ENCODE measurements around the gene CCDC92.

Gene CCDC92

GRCh38 chr12:123944696-123945095 is 27.9 kb downstream of the CCDC92 start:
- no peak for TF ChIP-seq ZNF274 (IDR thresholded peaks at IDR 0.05; ENCODE audit: low read depth, low read length)
- H3K4me3 ChIP-seq (ENCODE audit: low read length), result no peak overlapping the region

- no peak for TF ChIP-seq ZNF274 (IDR thresholded peaks at IDR 0.05; ENCODE audit: low read depth, low read length)
Measured at GRCh38 chr12:123943816-123944215, 28.8 kb downstream of the CCDC92 start.

DNA sequence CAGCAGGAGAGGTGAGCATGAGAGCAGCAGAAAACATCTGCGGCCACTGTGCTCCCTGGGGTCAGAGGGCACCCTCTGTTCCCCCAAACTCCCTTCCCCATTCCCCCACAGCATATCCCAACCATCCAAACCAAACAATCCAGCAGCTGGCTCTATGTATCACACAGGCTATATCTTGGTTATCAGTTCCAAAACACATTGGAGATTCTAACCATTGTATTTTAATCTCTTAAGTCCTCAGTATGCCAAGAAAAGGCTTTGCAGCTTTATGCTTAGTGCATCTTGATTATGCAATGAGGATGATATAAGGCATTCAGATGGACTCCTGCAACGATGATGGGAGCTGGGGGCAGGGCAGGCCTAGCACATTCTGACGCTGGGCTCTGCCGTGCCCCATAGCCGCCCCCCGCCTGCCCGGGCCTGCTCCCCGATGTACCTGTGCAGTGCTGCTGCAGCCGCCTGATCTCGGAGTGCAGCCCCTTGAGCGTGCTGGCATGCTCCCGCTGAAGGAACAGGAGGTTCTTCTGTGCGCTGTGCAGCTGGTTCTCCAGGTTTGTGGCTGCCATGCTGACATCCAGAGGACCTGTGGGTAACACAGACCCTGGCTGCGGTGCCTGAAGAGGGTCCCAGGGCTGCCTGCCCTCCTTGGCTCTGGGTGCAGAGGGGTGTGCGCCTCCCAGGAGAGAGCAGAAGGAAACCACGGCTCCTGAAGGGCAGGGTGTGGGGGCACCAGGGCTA is 29.6 kb downstream of the CCDC92 start:
- no peak for TF ChIP-seq ZNF274 (IDR thresholded peaks at IDR 0.05; ENCODE audit: low read depth, low read length)
- H3K4me3 ChIP-seq (ENCODE audit: low read length), result no peak overlapping the region

More at GRCh38 chr12:123943816-123944215, 28.8 kb downstream of the CCDC92 start:
- H3K4me3 ChIP-seq (ENCODE audit: low read length), result no peak overlapping the region

GRCh38 chr12:123942238-123942653 is 30.4 kb downstream of the CCDC92 start:
- no peak overlapping the region for H3K4me3 ChIP-seq (ENCODE audit: low read length)
- no peak for TF ChIP-seq ZNF274 (IDR thresholded peaks at IDR 0.05; ENCODE audit: low read depth, low read length)

- no peak overlapping the region for H3K4me3 ChIP-seq (ENCODE audit: low read length)
- no peak for TF ChIP-seq ZNF274 (IDR thresholded peaks at IDR 0.05; ENCODE audit: low read depth, low read length)
Measured at GRCh38 chr12:123941624-123942237, 30.9 kb downstream of the CCDC92 start.

DNA sequence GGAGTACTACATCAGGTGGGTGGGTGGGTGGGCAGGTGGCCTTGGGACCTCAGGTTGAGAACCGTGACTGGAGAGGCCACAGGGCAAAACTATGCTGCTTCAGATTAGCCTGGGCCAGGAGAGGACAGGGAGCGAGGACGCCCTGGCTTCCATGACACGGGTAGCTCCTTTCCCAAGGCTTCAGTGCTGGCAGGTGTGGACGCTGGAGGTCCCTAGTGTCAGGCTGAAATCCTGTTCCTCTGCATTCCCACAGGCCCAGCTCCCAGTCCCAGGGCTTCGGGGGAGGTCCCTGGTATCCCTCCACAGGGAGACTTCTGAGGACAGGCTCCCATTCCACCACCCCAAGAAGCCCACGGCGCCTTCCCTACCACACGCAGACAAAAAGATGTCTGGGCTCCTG is 31.6 kb downstream of the CCDC92 start:
- H3K4me3 ChIP-seq (ENCODE audit: low read length), result no peak overlapping the region
- TF ChIP-seq ZNF274 (IDR thresholded peaks at IDR 0.05; ENCODE audit: low read depth, low read length), result no peak

GRCh38 chr12:123940627-123940966 is 32.0 kb downstream of the CCDC92 start:
- TF ChIP-seq ZNF274 (IDR thresholded peaks at IDR 0.05; ENCODE audit: low read depth, low read length), result no peak
- H3K4me3 ChIP-seq (ENCODE audit: low read length), result no peak overlapping the region

DNA sequence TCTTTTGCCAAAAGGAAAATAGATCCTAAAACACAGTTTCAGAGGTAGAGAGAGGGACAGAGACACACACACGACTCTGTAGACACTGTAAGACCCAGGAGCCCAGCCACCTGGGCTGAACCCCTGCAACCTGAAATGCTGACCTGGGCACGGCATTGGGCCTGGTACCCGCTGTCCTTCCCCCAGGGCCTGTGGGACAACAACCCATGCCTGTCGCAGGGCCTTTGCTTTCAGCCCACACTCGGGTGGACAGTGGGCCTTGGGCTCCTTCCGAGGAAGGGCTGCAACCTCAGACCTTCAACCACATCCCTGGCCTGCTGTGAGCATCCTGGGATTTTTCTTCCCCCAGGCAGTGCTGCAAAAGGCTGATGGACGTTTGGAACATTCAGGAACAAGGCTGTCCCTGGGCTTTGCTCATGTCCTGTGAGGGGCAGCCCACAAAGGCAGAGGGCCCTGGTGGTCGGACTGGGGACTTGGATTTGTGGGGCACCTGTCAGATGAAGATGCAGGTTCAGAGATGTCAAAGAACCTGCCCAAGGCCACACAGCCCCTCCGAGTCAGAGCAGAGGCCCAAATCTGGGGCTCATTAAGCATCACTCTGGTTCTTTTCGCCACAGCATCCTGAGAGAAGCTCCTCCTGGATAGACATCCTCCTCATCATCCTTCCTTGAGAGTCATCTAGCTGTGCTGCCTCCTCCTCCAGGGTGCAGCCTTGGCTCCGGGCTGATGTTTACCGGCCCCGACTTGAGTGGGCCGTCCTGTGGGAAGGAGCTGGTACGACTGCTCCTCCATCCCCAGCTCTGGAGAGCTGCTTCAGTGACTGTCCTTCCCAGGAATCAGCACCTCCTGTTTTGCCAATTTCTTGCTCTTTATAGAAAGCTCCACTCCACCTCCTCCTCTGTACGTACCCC is 32.7 kb downstream of the CCDC92 start:
- TF ChIP-seq ZNF274 (IDR thresholded peaks at IDR 0.05; ENCODE audit: low read depth, low read length), result no peak
- no peak overlapping the region for H3K4me3 ChIP-seq (ENCODE audit: low read length)

DNA sequence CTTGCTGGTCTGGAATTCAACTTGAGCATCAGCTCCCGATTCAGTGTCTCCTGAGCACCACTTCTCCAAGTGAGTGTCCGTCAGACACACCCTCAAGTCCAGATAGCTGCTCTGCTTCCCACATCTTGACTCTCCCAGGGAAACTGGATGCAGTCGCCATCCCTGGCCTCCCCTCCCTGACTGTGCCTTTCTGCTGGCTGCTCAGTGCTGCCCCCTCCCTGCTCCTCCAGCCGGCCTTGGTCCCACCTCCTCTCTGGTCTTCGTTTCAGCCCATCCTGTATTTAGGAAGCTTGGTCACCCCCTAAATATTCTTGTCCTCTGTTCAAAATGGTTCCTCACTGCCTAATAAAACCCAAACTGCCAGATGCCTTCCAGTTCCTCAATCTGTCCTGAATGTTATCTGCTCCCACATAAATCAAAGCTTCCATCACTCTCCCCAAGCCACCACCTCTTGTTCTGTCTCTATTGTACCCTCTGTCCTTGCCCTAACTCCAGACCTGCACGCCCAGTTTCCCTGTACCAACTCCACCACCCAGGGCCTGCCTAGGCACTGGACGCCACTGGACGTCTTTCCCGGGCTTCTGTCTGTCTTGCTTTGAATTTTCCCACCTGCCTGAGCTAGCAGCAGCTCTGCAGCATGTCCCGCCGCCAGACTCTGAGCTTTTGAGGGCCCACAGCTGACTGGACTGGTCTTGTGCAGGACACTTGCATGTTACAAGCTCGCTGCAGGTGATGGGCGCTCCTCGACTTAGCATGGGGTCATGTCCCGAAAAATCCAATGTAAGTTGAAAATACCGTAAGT is 33.8 kb downstream of the CCDC92 start:
- no peak for TF ChIP-seq ZNF274 (IDR thresholded peaks at IDR 0.05; ENCODE audit: low read depth, low read length)
- no peak overlapping the region for H3K4me3 ChIP-seq (ENCODE audit: low read length)

DNA sequence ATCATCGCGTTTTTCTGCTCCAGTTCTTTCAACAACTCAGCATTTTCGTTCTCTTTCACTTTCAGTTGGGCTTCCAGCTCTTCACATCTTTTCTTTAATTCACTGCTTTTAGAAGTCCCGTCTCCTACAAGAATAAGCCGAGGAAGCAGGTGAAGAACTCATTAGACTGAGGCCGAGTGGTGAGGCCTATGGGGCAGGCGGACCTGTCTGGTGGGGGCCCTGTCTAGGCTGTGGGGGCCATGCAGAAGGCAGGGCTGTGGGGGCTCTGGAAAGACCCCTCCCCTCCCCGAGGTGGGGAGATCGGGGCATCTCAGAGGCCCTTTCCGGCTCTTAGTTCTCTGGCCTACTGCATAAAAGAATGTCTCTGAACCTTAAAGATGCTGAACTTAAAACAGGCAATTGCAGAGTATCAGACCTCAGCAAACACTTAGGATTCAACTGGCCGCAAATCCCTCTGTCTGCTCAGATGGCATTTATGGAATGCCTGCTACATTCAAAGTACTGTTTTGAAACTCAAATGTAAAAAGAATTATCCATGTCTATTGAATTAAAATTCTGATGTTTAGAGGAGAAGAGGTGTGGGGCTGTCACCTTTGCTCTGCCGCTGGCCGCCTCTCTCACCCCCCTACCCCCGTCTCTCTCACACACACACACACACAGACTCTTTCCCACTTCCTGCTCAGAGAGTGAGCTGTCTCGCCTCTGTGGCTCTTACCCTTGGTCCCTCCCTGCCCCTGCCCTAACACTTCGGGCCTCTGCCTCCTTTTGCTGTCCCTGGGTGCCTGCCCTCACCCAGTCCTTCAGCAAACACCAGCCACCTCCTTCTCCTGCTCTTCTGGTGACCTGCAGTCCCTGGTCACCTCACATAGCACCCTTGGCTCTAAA is 34.7 kb downstream of the CCDC92 start:
- no peak for TF ChIP-seq ZNF274 (IDR thresholded peaks at IDR 0.05; ENCODE audit: low read depth, low read length)
- H3K4me3 ChIP-seq (ENCODE audit: low read length), result no peak overlapping the region

DNA sequence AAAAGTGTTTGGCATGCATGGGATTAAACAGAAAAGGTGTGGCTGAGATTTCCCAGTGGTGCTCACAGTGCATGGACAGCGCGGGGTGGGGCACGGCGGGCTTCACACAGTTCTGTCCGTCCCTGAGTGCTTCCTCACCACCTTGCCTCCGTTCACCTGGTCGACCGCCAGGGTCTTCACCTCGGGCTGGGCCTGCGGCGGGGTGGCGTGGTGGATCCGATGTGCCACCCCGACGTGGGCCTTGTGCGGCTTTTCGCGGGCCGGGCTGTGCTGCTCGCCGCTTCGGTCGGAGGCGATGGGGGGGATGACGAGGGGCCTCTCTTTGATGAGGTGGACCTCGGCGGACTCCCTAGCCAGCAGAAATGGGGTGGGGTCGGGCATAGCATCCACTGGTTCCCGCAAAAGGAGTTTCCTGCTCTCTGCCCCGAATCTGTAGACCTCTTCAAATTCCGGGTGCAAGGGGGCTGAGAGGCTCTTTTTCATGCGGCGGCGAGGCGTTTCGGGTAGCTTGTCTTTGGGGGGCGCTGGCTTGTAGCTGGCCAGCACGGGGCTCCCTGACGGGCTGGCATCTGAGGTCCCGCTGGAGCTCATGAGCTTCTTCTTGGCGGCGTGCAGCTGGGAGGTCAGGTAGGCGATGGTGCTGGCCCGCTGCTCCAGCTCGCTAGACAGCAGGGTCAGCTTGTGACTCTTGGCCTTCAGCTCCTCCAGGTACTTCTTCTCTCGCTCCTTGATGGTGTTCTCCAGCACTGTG is 35.5 kb downstream of the CCDC92 start:
- no peak for TF ChIP-seq ZNF274 (IDR thresholded peaks at IDR 0.05; ENCODE audit: low read depth, low read length)
- no peak overlapping the region for H3K4me3 ChIP-seq (ENCODE audit: low read length)

- TF ChIP-seq ZNF274 (IDR thresholded peaks at IDR 0.05; ENCODE audit: low read depth, low read length), result no peak
- no peak overlapping the region for H3K4me3 ChIP-seq (ENCODE audit: low read length)
Measured at GRCh38 chr12:123936471-123936870, 36.2 kb downstream of the CCDC92 start.
